ENCODE results near the gene RITA1. TPM values are rescaled to one million over a fixed set of nuclear protein-coding genes. Genes with fewer than 3 reads are reported as not detected.

RITA1 gene
- total and polyA plus RNA-seq, 2 experiments from 2014 or later = 20.0 to 40.4 TPM

DNA sequence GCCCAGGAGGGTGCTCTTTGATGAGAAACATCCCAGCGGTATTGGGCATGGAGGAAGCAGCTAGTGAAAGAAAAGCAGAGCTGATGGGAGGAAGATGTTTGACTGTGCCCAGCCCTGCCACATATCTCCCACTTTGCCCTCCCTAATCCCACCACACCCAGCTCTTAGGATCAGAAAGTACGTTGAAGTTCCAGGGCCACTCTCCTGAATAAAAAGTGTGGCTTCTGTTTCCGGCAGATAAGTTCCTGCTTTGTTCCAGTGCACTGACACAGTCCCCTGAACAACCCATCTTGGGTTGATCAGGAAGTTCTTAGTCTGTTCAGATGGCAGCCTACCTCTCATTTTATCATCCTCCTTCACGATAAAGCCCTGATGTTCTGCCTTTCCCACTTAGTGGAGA, 52.2 kb downstream of the RITA1 start:
- no peak for TF ChIP-seq CREB1 (CRISPR knock-in tag; IDR thresholded peaks at IDR 0.05; ENCODE audit: low read depth)
- Histone ChIP-seq H3K4me1 (ENCODE audit: insufficient read depth) (peaks cover 10% of the 10 kb centered on the region), H4K20me1 (replicated peaks; ENCODE audit: insufficient read depth) (no peaks in the 10 kb centered on the region), H2AFZ (no peak overlapping the region), H3K4me2 (no peak overlapping the region), H3K79me2 (replicated peaks; ENCODE audit: insufficient read depth) (no peaks in the 10 kb centered on the region), H3K36me3 (ENCODE audit: insufficient read depth) (no peaks in the 10 kb centered on the region; the same call in 1 of the 2 replicates), H3K27ac (ENCODE audit: low read depth) (no peak overlapping the region), H3K27me3 (ENCODE audit: insufficient read depth) (no peaks in the 10 kb centered on the region), H3K4me3 (no peak overlapping the region), H3F3A (replicated peaks; ENCODE audit: low read depth) (no peaks in the 10 kb centered on the region), H3K9me2 (ENCODE audit: insufficient read depth) (no peaks in the 10 kb centered on the region)
- no peak for DNase-seq (ENCODE audit: low spot score)
- Mint-ChIP-seq H3K4me1 (peaks cover 41% of the 10 kb centered on the region), H3K27ac (no peak overlapping the region), H3K36me3 (ENCODE audit: low read depth) (peaks cover 21% of the 10 kb centered on the region; the same call in 2 of the 3 replicates), H3K4me3 (no peak overlapping the region), H3K27me3 (ENCODE audit: insufficient read depth, low read depth, poor library complexity) (peaks cover 8% of the 10 kb centered on the region), H3K9me3 (no peaks in the 10 kb centered on the region)
- no peak for ATAC-seq

DNA sequence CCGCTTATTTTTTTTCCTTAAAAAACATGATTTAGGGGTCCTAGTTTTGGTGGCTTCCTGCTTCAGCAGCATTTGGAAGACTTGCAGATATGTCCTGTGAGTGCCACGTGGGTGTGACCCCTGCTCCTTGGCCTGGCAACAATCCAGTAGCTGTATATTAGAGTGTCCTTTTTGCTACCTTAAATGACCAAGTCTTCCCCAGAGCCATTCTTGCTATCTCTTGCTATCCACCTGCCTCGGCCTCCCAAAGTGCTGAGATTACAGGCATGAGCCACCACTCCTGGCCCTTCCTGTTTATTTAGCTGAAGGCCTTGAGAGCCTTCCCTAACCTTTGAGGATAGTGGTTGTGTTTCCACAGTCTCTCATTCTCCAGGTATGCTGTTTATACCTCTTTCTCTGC, 52.8 kb downstream of the RITA1 start:
- Mint-ChIP-seq H3K36me3 (ENCODE audit: low read depth) (peaks cover 21% of the 10 kb centered on the region), H3K27me3 (ENCODE audit: insufficient read depth, low read depth, poor library complexity) (peaks cover 10% of the 10 kb centered on the region), H3K9me3 (no peaks in the 10 kb centered on the region), H3K4me1 (peaks cover 36% of the 10 kb centered on the region), H3K4me3 (no peak overlapping the region), H3K27ac (no peak overlapping the region)
- no peaks in the 10 kb centered on the region for H3F3A ChIP-seq (replicated peaks; ENCODE audit: low read depth)
- H4K20me1 ChIP-seq (replicated peaks; ENCODE audit: insufficient read depth) = no peaks in the 10 kb centered on the region
- H3K27me3 ChIP-seq (ENCODE audit: insufficient read depth) = no peaks in the 10 kb centered on the region
- no peak overlapping the region for H2AFZ ChIP-seq
- H3K79me2 ChIP-seq (replicated peaks; ENCODE audit: insufficient read depth) = no peaks in the 10 kb centered on the region
- TF ChIP-seq EZH2 (IDR thresholded peaks at IDR 0.05; ENCODE audit: low read depth, unreplicated experiment) = no peak
- no peak for TF ChIP-seq ZNF331 (CRISPR knock-in tag; IDR thresholded peaks at IDR 0.05; ENCODE audit: low read depth)
- no peak for TF ChIP-seq STAT1 (IDR thresholded peaks at IDR 0.05; ENCODE audit: unreplicated experiment)
- TF ChIP-seq, protein P1, sequence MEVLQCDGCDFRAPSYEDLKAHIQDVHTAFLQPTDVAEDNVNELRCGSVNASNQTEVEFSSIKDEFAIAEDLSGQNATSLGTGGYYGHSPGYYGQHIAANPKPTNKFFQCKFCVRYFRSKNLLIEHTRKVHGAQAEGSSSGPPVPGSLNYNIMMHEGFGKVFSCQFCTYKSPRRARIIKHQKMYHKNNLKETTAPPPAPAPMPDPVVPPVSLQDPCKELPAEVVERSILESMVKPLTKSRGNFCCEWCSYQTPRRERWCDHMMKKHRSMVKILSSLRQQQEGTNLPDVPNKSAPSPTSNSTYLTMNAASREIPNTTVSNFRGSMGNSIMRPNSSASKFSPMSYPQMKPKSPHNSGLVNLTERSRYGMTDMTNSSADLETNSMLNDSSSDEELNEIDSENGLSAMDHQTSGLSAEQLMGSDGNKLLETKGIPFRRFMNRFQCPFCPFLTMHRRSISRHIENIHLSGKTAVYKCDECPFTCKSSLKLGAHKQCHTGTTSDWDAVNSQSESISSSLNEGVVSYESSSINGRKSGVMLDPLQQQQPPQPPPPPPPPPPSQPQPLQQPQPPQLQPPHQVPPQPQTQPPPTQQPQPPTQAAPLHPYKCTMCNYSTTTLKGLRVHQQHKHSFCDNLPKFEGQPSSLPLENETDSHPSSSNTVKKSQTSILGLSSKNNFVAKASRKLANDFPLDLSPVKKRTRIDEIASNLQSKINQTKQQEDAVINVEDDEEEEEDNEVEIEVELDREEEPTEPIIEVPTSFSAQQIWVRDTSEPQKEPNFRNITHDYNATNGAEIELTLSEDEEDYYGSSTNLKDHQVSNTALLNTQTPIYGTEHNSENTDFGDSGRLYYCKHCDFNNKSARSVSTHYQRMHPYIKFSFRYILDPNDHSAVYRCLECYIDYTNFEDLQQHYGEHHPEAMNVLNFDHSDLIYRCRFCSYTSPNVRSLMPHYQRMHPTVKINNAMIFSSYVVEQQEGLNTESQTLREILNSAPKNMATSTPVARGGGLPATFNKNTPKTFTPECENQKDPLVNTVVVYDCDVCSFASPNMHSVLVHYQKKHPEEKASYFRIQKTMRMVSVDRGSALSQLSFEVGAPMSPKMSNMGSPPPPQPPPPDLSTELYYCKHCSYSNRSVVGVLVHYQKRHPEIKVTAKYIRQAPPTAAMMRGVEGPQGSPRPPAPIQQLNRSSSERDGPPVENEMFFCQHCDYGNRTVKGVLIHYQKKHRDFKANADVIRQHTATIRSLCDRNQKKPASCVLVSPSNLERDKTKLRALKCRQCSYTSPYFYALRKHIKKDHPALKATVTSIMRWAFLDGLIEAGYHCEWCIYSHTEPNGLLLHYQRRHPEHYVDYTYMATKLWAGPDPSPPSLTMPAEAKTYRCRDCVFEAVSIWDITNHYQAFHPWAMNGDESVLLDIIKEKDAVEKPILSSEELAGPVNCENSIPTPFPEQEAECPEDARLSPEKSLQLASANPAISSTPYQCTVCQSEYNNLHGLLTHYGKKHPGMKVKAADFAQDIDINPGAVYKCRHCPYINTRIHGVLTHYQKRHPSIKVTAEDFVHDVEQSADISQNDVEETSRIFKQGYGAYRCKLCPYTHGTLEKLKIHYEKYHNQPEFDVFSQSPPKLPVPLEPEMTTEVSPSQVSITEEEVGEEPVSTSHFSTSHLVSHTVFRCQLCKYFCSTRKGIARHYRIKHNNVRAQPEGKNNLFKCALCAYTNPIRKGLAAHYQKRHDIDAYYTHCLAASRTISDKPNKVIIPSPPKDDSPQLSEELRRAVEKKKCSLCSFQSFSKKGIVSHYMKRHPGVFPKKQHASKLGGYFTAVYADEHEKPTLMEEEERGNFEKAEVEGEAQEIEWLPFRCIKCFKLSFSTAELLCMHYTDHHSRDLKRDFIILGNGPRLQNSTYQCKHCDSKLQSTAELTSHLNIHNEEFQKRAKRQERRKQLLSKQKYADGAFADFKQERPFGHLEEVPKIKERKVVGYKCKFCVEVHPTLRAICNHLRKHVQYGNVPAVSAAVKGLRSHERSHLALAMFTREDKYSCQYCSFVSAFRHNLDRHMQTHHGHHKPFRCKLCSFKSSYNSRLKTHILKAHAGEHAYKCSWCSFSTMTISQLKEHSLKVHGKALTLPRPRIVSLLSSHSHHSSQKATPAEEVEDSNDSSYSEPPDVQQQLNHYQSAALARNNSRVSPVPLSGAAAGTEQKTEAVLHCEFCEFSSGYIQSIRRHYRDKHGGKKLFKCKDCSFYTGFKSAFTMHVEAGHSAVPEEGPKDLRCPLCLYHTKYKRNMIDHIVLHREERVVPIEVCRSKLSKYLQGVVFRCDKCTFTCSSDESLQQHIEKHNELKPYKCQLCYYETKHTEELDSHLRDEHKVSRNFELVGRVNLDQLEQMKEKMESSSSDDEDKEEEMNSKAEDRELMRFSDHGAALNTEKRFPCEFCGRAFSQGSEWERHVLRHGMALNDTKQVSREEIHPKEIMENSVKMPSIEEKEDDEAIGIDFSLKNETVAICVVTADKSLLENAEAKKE (CRISPR knock-in tag; IDR thresholded peaks at IDR 0.05) = no peak
- TF ChIP-seq EZH2phosphoT487 (IDR thresholded peaks at IDR 0.05; ENCODE audit: unreplicated experiment) = no peak
- TF ChIP-seq, protein P2, sequence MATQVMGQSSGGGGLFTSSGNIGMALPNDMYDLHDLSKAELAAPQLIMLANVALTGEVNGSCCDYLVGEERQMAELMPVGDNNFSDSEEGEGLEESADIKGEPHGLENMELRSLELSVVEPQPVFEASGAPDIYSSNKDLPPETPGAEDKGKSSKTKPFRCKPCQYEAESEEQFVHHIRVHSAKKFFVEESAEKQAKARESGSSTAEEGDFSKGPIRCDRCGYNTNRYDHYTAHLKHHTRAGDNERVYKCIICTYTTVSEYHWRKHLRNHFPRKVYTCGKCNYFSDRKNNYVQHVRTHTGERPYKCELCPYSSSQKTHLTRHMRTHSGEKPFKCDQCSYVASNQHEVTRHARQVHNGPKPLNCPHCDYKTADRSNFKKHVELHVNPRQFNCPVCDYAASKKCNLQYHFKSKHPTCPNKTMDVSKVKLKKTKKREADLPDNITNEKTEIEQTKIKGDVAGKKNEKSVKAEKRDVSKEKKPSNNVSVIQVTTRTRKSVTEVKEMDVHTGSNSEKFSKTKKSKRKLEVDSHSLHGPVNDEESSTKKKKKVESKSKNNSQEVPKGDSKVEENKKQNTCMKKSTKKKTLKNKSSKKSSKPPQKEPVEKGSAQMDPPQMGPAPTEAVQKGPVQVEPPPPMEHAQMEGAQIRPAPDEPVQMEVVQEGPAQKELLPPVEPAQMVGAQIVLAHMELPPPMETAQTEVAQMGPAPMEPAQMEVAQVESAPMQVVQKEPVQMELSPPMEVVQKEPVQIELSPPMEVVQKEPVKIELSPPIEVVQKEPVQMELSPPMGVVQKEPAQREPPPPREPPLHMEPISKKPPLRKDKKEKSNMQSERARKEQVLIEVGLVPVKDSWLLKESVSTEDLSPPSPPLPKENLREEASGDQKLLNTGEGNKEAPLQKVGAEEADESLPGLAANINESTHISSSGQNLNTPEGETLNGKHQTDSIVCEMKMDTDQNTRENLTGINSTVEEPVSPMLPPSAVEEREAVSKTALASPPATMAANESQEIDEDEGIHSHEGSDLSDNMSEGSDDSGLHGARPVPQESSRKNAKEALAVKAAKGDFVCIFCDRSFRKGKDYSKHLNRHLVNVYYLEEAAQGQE (IDR thresholded peaks at IDR 0.05; ENCODE audit: unreplicated experiment) = no peak
- TF ChIP-seq, protein P3, sequence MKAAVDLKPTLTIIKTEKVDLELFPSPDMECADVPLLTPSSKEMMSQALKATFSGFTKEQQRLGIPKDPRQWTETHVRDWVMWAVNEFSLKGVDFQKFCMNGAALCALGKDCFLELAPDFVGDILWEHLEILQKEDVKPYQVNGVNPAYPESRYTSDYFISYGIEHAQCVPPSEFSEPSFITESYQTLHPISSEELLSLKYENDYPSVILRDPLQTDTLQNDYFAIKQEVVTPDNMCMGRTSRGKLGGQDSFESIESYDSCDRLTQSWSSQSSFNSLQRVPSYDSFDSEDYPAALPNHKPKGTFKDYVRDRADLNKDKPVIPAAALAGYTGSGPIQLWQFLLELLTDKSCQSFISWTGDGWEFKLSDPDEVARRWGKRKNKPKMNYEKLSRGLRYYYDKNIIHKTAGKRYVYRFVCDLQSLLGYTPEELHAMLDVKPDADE (IDR thresholded peaks at IDR 0.05) = no peak
- no peak for TF ChIP-seq ZNF114 (CRISPR knock-in tag; IDR thresholded peaks at IDR 0.05)
- no peak for TF ChIP-seq CREB1 (CRISPR knock-in tag; IDR thresholded peaks at IDR 0.05; ENCODE audit: low read depth)
- ATAC-seq (no peak), DNase-seq (ENCODE audit: low spot score) (no peak)
- no peaks in the 10 kb centered on the region for H3K36me3 ChIP-seq (ENCODE audit: insufficient read depth)
- peaks cover 9% of the 10 kb centered on the region for H3K4me1 ChIP-seq (ENCODE audit: insufficient read depth)
- H3K27ac ChIP-seq (ENCODE audit: low read depth) = no peak overlapping the region
- H3K4me3 ChIP-seq = no peak overlapping the region
- no peak overlapping the region for H3K4me2 ChIP-seq
- H3K9me2 ChIP-seq (ENCODE audit: insufficient read depth) = no peaks in the 10 kb centered on the region
